ENCODE results near the gene RIC8A. TPM values are rescaled to one million over a fixed set of nuclear protein-coding genes. Genes with fewer than 3 reads are reported as not detected.

Gene RIC8A
- polyA plus RNA-seq, 1 of the 3 experiments (the other 2 are of a cell fraction): 115 TPM

- H3K4me2 ChIP-seq: no peak overlapping the region
- DNase-seq: no peak
- H3K4me1 ChIP-seq (ENCODE audit: control insufficient read depth in 1 of 2, insufficient read depth in 2 of 2, low read depth in 1 of 2, low read length in 1 of 2): no peaks in the 10 kb centered on the region
- no peaks in the 10 kb centered on the region for H3K9me2 ChIP-seq
- no peak overlapping the region for H2AFZ ChIP-seq (ENCODE audit: low read depth)
- no peak overlapping the region for H3K9ac ChIP-seq
- no peaks in the 10 kb centered on the region for H3K79me2 ChIP-seq (ENCODE audit: insufficient read depth)
- no peaks in the 10 kb centered on the region for H4K20me1 ChIP-seq (ENCODE audit: insufficient read depth)
- H3K36me3 ChIP-seq (replicated peaks in 1 of 2; ENCODE audit: control insufficient read depth in 1 of 2, insufficient read depth in 2 of 2, low read length in 1 of 2): peaks cover 16 to 28% of the 10 kb centered on the region in 2 experiments
- peaks cover 14% of the 10 kb centered on the region for H3F3A ChIP-seq (replicated peaks; ENCODE audit: insufficient read depth)
- ChIA-PET CTCF (interaction anchor here (1.7 kb wide), 1 partner anchor 11 kb away, joined by 4 read pairs; no protein-coding TSS in a partner anchor), POLR2A (no interaction called here)
- H3K9me3 ChIP-seq: no peaks in the 10 kb centered on the region
- no peaks in the 10 kb centered on the region for H3K27me3 ChIP-seq (ENCODE audit: insufficient read depth)
- TF ChIP-seq, protein P1, sequence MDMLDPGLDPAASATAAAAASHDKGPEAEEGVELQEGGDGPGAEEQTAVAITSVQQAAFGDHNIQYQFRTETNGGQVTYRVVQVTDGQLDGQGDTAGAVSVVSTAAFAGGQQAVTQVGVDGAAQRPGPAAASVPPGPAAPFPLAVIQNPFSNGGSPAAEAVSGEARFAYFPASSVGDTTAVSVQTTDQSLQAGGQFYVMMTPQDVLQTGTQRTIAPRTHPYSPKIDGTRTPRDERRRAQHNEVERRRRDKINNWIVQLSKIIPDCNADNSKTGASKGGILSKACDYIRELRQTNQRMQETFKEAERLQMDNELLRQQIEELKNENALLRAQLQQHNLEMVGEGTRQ (IDR thresholded peaks at IDR 0.05; ENCODE audit: borderline replicate concordance, low read depth, low read length): no peak
- TF ChIP-seq GABPA (IDR thresholded peaks at IDR 0.05; ENCODE audit: low read depth) (no peak), CHD2 (IDR thresholded peaks at IDR 0.05; ENCODE audit: low read length, partially characterized antibody) (no peak), FOSL2 (IDR thresholded peaks at IDR 0.05; ENCODE audit: borderline replicate concordance, low read depth) (no peak), NRF1 (IDR thresholded peaks at IDR 0.05; ENCODE audit: low read depth, low read length) (no peak), GATA2 (CRISPR knock-in tag; IDR thresholded peaks at IDR 0.05) (no peak), FOXJ3 (CRISPR knock-in tag; IDR thresholded peaks at IDR 0.05) (no peak), SIN3A (IDR thresholded peaks at IDR 0.05; ENCODE audit: borderline replicate concordance, low read depth, low read length) (no peak), USF1 (IDR thresholded peaks at IDR 0.05; ENCODE audit: borderline replicate concordance, low read depth) (no peak), RXRA (IDR thresholded peaks at IDR 0.05; ENCODE audit: borderline replicate concordance, low read depth) (no peak), TCF12 (IDR thresholded peaks at IDR 0.05) (no peak)
- no peak overlapping the region for H3K27ac ChIP-seq (ENCODE audit: low read depth in 2 of 2, low read length in 1 of 2)
- H3K4me3 ChIP-seq (ENCODE audit: low read depth in 2 of 2, low read length in 1 of 2): no peak overlapping the region
- WGBS (ENCODE audit: low lambda C conversion rate): 98% methylated on average over 2 of the region's 2 CpGs
Observed at GRCh38 chr11:255816-256215, 48.3 kb downstream of the RIC8A start.

DNA sequence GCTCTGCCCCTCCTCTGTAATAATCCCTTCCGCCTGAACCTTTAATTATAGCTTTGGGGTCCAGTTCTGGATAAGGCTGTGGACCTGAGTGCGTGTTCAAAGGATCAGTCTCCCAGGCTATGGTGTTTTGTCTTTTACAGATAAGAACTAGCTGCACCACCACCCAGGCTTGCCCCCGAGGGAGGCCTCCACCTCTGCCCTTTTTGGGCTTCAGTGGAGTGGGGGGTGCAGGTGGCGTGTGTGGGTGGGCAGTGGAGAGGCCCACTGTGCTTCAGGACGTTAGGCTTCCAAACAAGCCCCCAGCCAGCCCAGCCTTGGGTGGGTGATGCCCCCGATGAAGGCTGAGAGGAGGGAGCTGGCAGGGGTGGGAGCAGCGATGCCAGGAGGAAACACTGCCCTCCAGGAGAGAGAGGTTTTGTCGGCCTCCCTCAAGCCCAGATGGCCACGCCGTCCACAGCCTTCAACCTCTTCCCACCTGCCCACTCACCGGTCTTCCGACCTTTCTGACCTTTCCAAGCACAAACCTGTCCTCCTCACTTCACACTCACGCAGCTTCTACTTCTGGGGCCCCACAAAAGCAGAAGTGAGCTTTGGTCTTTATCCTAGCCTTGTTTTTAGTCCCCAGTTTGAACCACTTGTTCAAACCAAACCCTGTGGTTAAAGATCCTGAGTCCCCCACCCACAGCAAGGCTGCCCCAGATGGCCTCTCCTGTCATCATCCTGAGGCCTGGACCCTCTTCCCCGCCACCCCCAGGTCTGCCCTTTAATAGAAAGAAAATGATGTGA lies 49.6 kb downstream of the RIC8A start:
- Histone ChIP-seq H3K9ac (no peak overlapping the region), H4K20me1 (ENCODE audit: insufficient read depth) (no peaks in the 10 kb centered on the region), H3K79me2 (ENCODE audit: insufficient read depth) (no peaks in the 10 kb centered on the region), H3K4me3 (ENCODE audit: low read depth in 2 of 2, low read length in 1 of 2) (no peak overlapping the region), H3K36me3 (replicated peaks in 1 of 2; ENCODE audit: control insufficient read depth in 1 of 2, insufficient read depth in 2 of 2, low read length in 1 of 2) (peaks cover 3 to 15% of the 10 kb centered on the region in 2 experiments), H3K27me3 (ENCODE audit: insufficient read depth) (no peaks in the 10 kb centered on the region), H3K9me3 (no peaks in the 10 kb centered on the region), H3F3A (replicated peaks; ENCODE audit: insufficient read depth) (peaks cover 8% of the 10 kb centered on the region), H3K27ac (ENCODE audit: low read depth in 2 of 2, low read length in 1 of 2) (no peak overlapping the region), H2AFZ (ENCODE audit: low read depth) (no peak overlapping the region), H3K4me2 (no peak overlapping the region), H3K9me2 (no peaks in the 10 kb centered on the region), H3K4me1 (ENCODE audit: control insufficient read depth in 1 of 2, insufficient read depth in 2 of 2, low read depth in 1 of 2, low read length in 1 of 2) (no peaks in the 10 kb centered on the region)
- 46% methylated on average over 9 of the region's 14 CpGs for WGBS (ENCODE audit: low lambda C conversion rate)
- no peak for DNase-seq
- ChIA-PET POLR2A (no interaction called here), CTCF (interaction anchor here (0.9 to 1.5 kb wide), 3 partner anchors 9 to 192 kb away, joined by 3 to 4 read pairs (median 4); no protein-coding TSS in a partner anchor)
- TF ChIP-seq RFX5 (IDR thresholded peaks at IDR 0.05; ENCODE audit: low read length) (no peak), EP300 (IDR thresholded peaks at IDR 0.05; ENCODE audit: borderline replicate concordance in 1 of 2, low read depth in 1 of 2, low read length in 1 of 2) (no peak), TAF1 (IDR thresholded peaks at IDR 0.05; ENCODE audit: borderline replicate concordance, low read depth, low read length) (no peak), POLR2AphosphoS5 (IDR thresholded peaks at IDR 0.05; ENCODE audit: low read depth, low read length) (no peak), GATA2 (CRISPR knock-in tag; IDR thresholded peaks at IDR 0.05) (no peak), EZH2phosphoT487 (IDR thresholded peaks at IDR 0.05; ENCODE audit: borderline replicate concordance, low read depth) (no peak), CHD2 (IDR thresholded peaks at IDR 0.05; ENCODE audit: low read length, partially characterized antibody) (no peak)
- TF ChIP-seq, protein P2, sequence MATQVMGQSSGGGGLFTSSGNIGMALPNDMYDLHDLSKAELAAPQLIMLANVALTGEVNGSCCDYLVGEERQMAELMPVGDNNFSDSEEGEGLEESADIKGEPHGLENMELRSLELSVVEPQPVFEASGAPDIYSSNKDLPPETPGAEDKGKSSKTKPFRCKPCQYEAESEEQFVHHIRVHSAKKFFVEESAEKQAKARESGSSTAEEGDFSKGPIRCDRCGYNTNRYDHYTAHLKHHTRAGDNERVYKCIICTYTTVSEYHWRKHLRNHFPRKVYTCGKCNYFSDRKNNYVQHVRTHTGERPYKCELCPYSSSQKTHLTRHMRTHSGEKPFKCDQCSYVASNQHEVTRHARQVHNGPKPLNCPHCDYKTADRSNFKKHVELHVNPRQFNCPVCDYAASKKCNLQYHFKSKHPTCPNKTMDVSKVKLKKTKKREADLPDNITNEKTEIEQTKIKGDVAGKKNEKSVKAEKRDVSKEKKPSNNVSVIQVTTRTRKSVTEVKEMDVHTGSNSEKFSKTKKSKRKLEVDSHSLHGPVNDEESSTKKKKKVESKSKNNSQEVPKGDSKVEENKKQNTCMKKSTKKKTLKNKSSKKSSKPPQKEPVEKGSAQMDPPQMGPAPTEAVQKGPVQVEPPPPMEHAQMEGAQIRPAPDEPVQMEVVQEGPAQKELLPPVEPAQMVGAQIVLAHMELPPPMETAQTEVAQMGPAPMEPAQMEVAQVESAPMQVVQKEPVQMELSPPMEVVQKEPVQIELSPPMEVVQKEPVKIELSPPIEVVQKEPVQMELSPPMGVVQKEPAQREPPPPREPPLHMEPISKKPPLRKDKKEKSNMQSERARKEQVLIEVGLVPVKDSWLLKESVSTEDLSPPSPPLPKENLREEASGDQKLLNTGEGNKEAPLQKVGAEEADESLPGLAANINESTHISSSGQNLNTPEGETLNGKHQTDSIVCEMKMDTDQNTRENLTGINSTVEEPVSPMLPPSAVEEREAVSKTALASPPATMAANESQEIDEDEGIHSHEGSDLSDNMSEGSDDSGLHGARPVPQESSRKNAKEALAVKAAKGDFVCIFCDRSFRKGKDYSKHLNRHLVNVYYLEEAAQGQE (IDR thresholded peaks at IDR 0.05; ENCODE audit: low read depth, low read length): no peak
- TF ChIP-seq, protein P3, sequence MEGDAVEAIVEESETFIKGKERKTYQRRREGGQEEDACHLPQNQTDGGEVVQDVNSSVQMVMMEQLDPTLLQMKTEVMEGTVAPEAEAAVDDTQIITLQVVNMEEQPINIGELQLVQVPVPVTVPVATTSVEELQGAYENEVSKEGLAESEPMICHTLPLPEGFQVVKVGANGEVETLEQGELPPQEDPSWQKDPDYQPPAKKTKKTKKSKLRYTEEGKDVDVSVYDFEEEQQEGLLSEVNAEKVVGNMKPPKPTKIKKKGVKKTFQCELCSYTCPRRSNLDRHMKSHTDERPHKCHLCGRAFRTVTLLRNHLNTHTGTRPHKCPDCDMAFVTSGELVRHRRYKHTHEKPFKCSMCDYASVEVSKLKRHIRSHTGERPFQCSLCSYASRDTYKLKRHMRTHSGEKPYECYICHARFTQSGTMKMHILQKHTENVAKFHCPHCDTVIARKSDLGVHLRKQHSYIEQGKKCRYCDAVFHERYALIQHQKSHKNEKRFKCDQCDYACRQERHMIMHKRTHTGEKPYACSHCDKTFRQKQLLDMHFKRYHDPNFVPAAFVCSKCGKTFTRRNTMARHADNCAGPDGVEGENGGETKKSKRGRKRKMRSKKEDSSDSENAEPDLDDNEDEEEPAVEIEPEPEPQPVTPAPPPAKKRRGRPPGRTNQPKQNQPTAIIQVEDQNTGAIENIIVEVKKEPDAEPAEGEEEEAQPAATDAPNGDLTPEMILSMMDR (IDR thresholded peaks at IDR 0.05): no peak
